ENCODE results near the gene TRIM8.

DNA sequence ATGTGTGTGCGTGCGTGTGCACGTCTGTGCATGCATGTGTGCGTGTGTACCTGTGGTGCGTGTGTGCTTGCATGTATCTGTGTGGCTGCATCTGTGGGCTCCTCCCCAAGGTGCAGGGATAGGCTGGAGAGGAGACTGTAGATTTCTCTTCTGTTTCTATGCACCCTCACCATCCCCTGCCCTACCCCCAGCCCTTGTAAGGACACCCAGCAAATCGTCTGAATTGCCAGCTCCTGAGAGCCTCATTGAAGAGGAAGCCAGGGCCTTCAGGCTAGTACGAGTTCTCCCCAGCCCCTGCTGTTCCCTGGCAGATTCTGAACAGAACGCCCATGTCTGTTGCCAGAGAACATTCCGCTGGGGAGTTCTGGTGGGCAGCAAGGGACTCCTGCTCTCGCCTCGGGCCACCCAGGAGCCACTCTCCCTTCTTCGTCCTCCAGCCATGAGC is 17.0 kb upstream of the TRIM8 start:
- TF ChIP-seq CTCF (IDR thresholded peaks at IDR 0.05) (no peak), ZFX (IDR thresholded peaks at IDR 0.05; ENCODE audit: borderline replicate concordance) (no peak)
